ENCODE measurements around the gene DCST1.

DCST1 gene

GRCh38 chr1:155083865-155084721 lies 50.5 kb downstream of the DCST1 start:
- in situ Hi-C loops (cut with MboI; ENCODE audit: low sequenced_read_pairs), result no loop called here

- in situ Hi-C loops (cut with MboI; ENCODE audit: low sequenced_read_pairs), result no loop called here
These were observed 51.3 kb downstream of the DCST1 start for GRCh38 chr1:155084722-155085503.

- in situ Hi-C loops (cut with MboI; ENCODE audit: low sequenced_read_pairs), result no loop called here
These were observed 52.0 kb downstream of the DCST1 start for GRCh38 chr1:155085504-155086127.

- in situ Hi-C loops (cut with MboI; ENCODE audit: low sequenced_read_pairs), result no loop called here
These were observed 52.6 kb downstream of the DCST1 start for GRCh38 chr1:155086128-155086741.

GRCh38 chr1:155086856-155087535 lies 53.4 kb downstream of the DCST1 start:
- in situ Hi-C loops (cut with MboI; ENCODE audit: low sequenced_read_pairs), result no loop called here

GRCh38 chr1:155091071-155092051 lies 57.7 kb downstream of the DCST1 start:
- in situ Hi-C loops (cut with MboI; ENCODE audit: low sequenced_read_pairs), result no loop called here

- in situ Hi-C loops (cut with MboI; ENCODE audit: low sequenced_read_pairs), result no loop called here
These were observed 58.5 kb downstream of the DCST1 start for GRCh38 chr1:155092131-155092530.

- in situ Hi-C loops (cut with MboI; ENCODE audit: low sequenced_read_pairs), result no loop called here
These were observed 59.0 kb downstream of the DCST1 start for GRCh38 chr1:155092641-155093040.

GRCh38 chr1:155093911-155094621 lies 60.4 kb downstream of the DCST1 start:
- in situ Hi-C loops (cut with MboI; ENCODE audit: low sequenced_read_pairs), result no loop called here

- in situ Hi-C loops (cut with MboI; ENCODE audit: low sequenced_read_pairs), result no loop called here
These were observed 61.0 kb downstream of the DCST1 start for GRCh38 chr1:155094622-155094948.

GRCh38 chr1:155099331-155099730 lies 65.7 kb downstream of the DCST1 start:
- in situ Hi-C loops (cut with MboI; ENCODE audit: low sequenced_read_pairs), result loop anchor here (5.0 kb wide), 1 partner anchor 68 kb away; no protein-coding TSS in a partner anchor

All from HL-60/S4 treated with phorbol 12-myristate 13-acetate at 8.2 ng/mL for 4 days and 3 days (cell line).